HG02970 (cell line): ENCODE data around the gene TRUB1.
"Not testable (repeated sequence)": the region's sequence is repeated elsewhere in the genome, so short reads cannot be mapped to it uniquely, and the experiment has no call there.

Experiments
- ATAC-seq: cut with Tn5 transposase; IDR thresholded peaks from one replicate; pipeline ENCODE4 v1.9.1; 2021; ENCODE audit warnings: mild to moderate bottlenecking, moderate library complexity, moderate number of reproducible peaks; ENCODE audit not compliant: unreplicated experiment, low FRiP score

TRUB1 gene

GRCh38 chr10:114923551-114923950, 14.4 kb upstream of the TRUB1 start:
- no peak for ATAC-seq

GRCh38 chr10:114925587-114926586, 12.1 kb upstream of the TRUB1 start:
- ATAC-seq: peak; percentile 78

GRCh38 chr10:114928818-114929217, 9.2 kb upstream of the TRUB1 start:
- ATAC-seq: no peak

- no peak for ATAC-seq
Measured at GRCh38 chr10:114930320-114930719, 7.7 kb upstream of the TRUB1 start.

- no peak for ATAC-seq
Measured at GRCh38 chr10:114931072-114931679, 6.8 kb upstream of the TRUB1 start.

- ATAC-seq: no peak
Measured at GRCh38 chr10:114932225-114932624, 5.8 kb upstream of the TRUB1 start.

- no peak for ATAC-seq
Measured at GRCh38 chr10:114932945-114933344, 5.0 kb upstream of the TRUB1 start.

- no peak for ATAC-seq
Measured at GRCh38 chr10:114933588-114933987, 4.4 kb upstream of the TRUB1 start.

GRCh38 chr10:114933995-114934394, 4.0 kb upstream of the TRUB1 start:
- not testable (repeated sequence) for ATAC-seq

GRCh38 chr10:114938856-114939193, 830 bp downstream of the TRUB1 start:
- no peak for ATAC-seq

GRCh38 chr10:114940735-114941134, 2.7 kb downstream of the TRUB1 start:
- no peak for ATAC-seq

- no peak for ATAC-seq
Measured at GRCh38 chr10:114943000-114943399, 5.0 kb downstream of the TRUB1 start.

GRCh38 chr10:114953047-114953446, 15.1 kb downstream of the TRUB1 start:
- no peak for ATAC-seq

- ATAC-seq: no peak
Measured at GRCh38 chr10:114955984-114956383, 18.0 kb downstream of the TRUB1 start.

GRCh38 chr10:114956466-114956865, 18.5 kb downstream of the TRUB1 start:
- ATAC-seq: no peak

GRCh38 chr10:114957122-114957521, 19.1 kb downstream of the TRUB1 start:
- no peak for ATAC-seq

GRCh38 chr10:114957673-114958072, 19.7 kb downstream of the TRUB1 start:
- no peak for ATAC-seq

GRCh38 chr10:114962441-114962840, 24.4 kb downstream of the TRUB1 start:
- ATAC-seq: no peak

- no peak for ATAC-seq
Measured at GRCh38 chr10:114963908-114964307, 25.9 kb downstream of the TRUB1 start.

- ATAC-seq: no peak
Measured at GRCh38 chr10:114967071-114967470, 29.1 kb downstream of the TRUB1 start.

- no peak for ATAC-seq
Measured at GRCh38 chr10:114970515-114970914, 32.5 kb downstream of the TRUB1 start.

- no peak for ATAC-seq
Measured at GRCh38 chr10:114973306-114973705, 35.3 kb downstream of the TRUB1 start.
